ENCODE data around the gene ANKMY1. TPM values are rescaled to one million over a fixed set of nuclear protein-coding genes. Genes with fewer than 3 reads are reported as not detected.

The ANKMY1 gene
- total and polyA plus RNA-seq, 10 donors, result 7.6 to 45.5 (median 29.4) TPM

- TF ChIP-seq POLR2A (IDR thresholded peaks at IDR 0.05) (no peak), CTCF (IDR thresholded peaks at IDR 0.05 in 8 of 11, conservative IDR thresholded peaks at IDR 0.05 in 3 of 11) (no peak), POLR2AphosphoS5 (IDR thresholded peaks at IDR 0.05) (peak in 2 of 3 donors; percentile 58 to 66)
- Histone ChIP-seq H3K4me1 (peaks cover 0 to 46% (median 29%) of the 10 kb centered on the region in 6 donors), H3K36me3 (no peaks in the 10 kb centered on the region), H3K27ac (peak overlapping the region in 6 of 8 donors; percentile 58 to 87 (median 78)), H3K9me3 (no peaks in the 10 kb centered on the region), H3K27me3 (replicated peaks in 1 of 7) (peaks cover 0 to 70% (median 35%) of the 10 kb centered on the region in 7 donors), H3K4me3 (peak overlapping the region; percentile 45 to 81 (median 63))
- WGBS, 5 donors, result 1 to 4% (median 2%) methylated on average over 28 to 71 of the region's 71 CpGs
- intact Hi-C loops (cut with DNase I; ENCODE audit: low total_unique reads), result loop anchor here (10.0 kb wide), 1 partner anchor 370 kb away; no protein-coding TSS in a partner anchor
- peak; percentile 95 for DNase-seq
These were observed 122.9 kb downstream of the ANKMY1 start for GRCh38 chr2:240434728-240435456.

GRCh38 chr2:240433973-240434727, 123.6 kb downstream of the ANKMY1 start:
- peak; percentile 78 for DNase-seq
- Histone ChIP-seq H3K27ac (peak overlapping the region in 4 of 8 donors; percentile 58 to 86 (median 78)), H3K36me3 (no peaks in the 10 kb centered on the region), H3K4me1 (peaks cover 0 to 46% (median 29%) of the 10 kb centered on the region in 6 donors), H3K27me3 (replicated peaks in 1 of 7) (peaks cover 0 to 71% (median 35%) of the 10 kb centered on the region in 7 donors), H3K4me3 (peak overlapping the region in 5 of 8 donors; percentile 60 to 81 (median 65)), H3K9me3 (no peaks in the 10 kb centered on the region)
- 79 to 85% (median 83%) methylated on average over 15 to 16 of the region's 16 CpGs for WGBS, 5 donors
- TF ChIP-seq CTCF (IDR thresholded peaks at IDR 0.05 in 8 of 11, conservative IDR thresholded peaks at IDR 0.05 in 3 of 11) (no peak), POLR2A (IDR thresholded peaks at IDR 0.05) (no peak), POLR2AphosphoS5 (IDR thresholded peaks at IDR 0.05) (no peak)
- intact Hi-C loops (cut with DNase I; ENCODE audit: low total_unique reads), result loop anchor here (10.0 kb wide), 1 partner anchor 369 kb away; no protein-coding TSS in a partner anchor

DNA sequence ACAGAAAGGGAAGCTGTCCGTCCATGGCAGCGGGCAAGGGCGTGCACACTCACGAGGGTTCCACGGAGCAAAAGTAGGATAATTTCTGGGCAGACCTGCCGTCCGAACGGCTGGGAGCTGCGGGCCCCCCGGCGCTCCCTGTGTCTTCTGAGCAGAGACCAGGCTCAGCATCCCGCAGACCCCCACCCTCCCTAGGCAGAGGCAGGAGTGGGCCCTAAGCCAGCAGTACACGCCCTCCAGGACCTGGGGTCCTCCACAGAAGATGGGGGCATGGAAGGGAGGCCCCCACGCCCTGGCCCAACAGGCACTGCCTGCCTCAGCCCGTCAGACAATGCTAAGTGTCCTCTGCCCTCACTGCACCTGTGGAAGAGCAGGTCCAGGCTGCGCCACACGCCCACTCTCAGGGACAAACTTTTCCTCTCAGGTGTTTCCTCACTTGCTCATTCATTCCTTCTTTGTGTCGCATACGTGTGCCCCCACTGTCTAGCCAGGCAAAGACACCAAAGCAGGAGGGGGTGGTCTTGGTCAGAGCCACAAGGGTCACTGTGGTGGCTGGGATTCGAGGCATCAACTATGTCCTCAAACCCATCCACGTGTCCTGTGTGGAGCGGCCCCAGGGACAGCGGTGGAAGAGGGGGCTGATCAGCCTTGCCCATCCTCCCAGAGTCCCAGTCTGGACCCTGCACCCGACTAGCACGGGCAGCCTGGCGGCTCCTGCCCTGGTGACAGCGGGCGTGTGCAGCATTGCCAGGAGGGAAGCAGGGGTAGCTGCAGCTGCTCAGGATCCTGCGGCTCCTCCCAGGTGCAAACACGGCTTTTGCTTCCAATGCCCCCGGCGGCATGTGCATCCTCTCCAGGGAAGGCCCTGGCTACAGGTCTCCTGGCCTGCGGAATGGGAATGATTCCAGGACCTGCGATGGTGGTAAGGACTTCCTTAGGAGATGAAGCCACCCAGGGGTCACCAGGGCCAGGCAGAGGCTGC, 124.7 kb downstream of the ANKMY1 start:
- Histone ChIP-seq H3K27ac (no peak overlapping the region), H3K9me3 (no peaks in the 10 kb centered on the region), H3K36me3 (no peaks in the 10 kb centered on the region), H3K4me3 (no peak overlapping the region), H3K4me1 (peaks cover 0 to 38% (median 26%) of the 10 kb centered on the region in 6 donors), H3K27me3 (replicated peaks in 1 of 7) (peaks cover 0 to 65% (median 29%) of the 10 kb centered on the region in 7 donors)
- DNase-seq, result peak; percentile 73
- intact Hi-C loops (cut with DNase I; ENCODE audit: low total_unique reads), result loop anchor here (10.0 kb wide), 1 partner anchor 368 kb away; no protein-coding TSS in a partner anchor
- no peak for TF ChIP-seq POLR2AphosphoS5 (IDR thresholded peaks at IDR 0.05)
- TF ChIP-seq POLR2A (IDR thresholded peaks at IDR 0.05), result no peak
- TF ChIP-seq CTCF (IDR thresholded peaks at IDR 0.05 in 8 of 11, conservative IDR thresholded peaks at IDR 0.05 in 3 of 11), result no peak
- WGBS, 5 donors, result 82 to 85% (median 83%) methylated on average over 20 to 34 of the region's 34 CpGs

All from spleen (tissue), 11 donors.